Measurements from ENCODE around the gene DDX3Y.

GRCh38 chrY:12905895-12906294 is 1.2 kb downstream of the DDX3Y start:
- TF ChIP-seq EP300 (IDR thresholded peaks at IDR 0.05; ENCODE audit: low read depth) (no peak), CTCF (IDR thresholded peaks at IDR 0.05) (no peak), POLR2A (IDR thresholded peaks at IDR 0.05) (no peak)

Measured in transverse colon (tissue), 3 donors.